Measurements from ENCODE around the gene TBCA.

DNA sequence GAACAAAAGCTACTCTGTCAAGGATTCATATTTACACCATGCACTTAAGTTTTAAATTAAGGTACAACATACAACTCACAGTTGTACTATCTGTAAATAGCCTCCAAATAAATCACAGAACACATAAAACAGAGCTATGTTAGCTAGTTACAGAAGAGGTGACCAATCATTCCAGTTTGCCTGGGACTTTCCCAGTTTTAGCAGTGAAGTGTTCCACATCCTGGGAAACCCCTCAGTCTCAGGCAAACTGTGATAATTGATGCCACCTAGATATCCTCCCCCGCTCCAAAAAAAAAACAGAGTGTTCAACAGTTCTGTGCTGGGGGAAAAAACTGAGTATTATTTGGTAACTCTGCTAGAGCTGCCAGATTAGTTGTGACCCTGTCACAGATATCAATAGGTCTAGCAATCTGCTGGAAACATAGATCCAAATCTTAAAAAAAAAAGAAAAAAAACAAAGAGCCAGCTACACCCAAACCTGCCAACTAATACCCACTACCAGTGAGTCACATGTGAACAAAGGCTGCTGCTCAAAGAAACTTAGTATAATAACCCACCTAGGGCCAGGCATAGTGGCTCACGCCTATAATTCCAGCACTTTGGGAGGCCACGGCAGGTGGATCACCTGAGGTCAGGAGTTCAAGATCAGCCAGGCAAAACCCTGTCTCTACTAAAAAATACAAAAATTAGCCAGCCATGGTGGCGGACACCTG, 5.7 kb downstream of the TBCA start:
- TF ChIP-seq ZNF138 (CRISPR knock-in tag; conservative IDR thresholded peaks at IDR 0.05): no peak
- TF ChIP-seq, protein P1, sequence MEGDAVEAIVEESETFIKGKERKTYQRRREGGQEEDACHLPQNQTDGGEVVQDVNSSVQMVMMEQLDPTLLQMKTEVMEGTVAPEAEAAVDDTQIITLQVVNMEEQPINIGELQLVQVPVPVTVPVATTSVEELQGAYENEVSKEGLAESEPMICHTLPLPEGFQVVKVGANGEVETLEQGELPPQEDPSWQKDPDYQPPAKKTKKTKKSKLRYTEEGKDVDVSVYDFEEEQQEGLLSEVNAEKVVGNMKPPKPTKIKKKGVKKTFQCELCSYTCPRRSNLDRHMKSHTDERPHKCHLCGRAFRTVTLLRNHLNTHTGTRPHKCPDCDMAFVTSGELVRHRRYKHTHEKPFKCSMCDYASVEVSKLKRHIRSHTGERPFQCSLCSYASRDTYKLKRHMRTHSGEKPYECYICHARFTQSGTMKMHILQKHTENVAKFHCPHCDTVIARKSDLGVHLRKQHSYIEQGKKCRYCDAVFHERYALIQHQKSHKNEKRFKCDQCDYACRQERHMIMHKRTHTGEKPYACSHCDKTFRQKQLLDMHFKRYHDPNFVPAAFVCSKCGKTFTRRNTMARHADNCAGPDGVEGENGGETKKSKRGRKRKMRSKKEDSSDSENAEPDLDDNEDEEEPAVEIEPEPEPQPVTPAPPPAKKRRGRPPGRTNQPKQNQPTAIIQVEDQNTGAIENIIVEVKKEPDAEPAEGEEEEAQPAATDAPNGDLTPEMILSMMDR (IDR thresholded peaks at IDR 0.05): no peak
- TF ChIP-seq, protein P2, sequence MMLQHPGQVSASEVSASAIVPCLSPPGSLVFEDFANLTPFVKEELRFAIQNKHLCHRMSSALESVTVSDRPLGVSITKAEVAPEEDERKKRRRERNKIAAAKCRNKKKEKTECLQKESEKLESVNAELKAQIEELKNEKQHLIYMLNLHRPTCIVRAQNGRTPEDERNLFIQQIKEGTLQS (CRISPR knock-in tag; conservative IDR thresholded peaks at IDR 0.05): no peak
- TF ChIP-seq JUN (CRISPR knock-in tag; IDR thresholded peaks at IDR 0.05): no peak
- TF ChIP-seq ATF1 (CRISPR knock-in tag; IDR thresholded peaks at IDR 0.05): no peak

Measured in WTC11 (cell line).